ENCODE results near the gene EBNA1BP2.
"Not testable (repeated sequence)": the region's sequence is repeated elsewhere in the genome, so short reads cannot be mapped to it uniquely, and the experiment has no call there.

EBNA1BP2 gene

GRCh38 chr1:43121256-43121900 is 50.7 kb downstream of the EBNA1BP2 start:
- H3F3A ChIP-seq (ENCODE audit: insufficient read depth, low read length), result no peaks in the 10 kb centered on the region
- H3K9ac ChIP-seq (ENCODE audit: low read length), result no peak overlapping the region
- H3K4me2 ChIP-seq (ENCODE audit: low read length), result no peak overlapping the region
- no peaks in the 10 kb centered on the region for H3K9me2 ChIP-seq (ENCODE audit: low read depth, low read length)
- no peak overlapping the region for H3K4me3 ChIP-seq (ENCODE audit: low read depth, low read length, poor library complexity, severe bottlenecking)
- H3K9me3 ChIP-seq (ENCODE audit: low read length), result no peaks in the 10 kb centered on the region
- H3K27me3 ChIP-seq (ENCODE audit: insufficient read depth, low read length), result no peaks in the 10 kb centered on the region; the same call in 1 of the 2 replicates
- TF ChIP-seq EZH2 (IDR thresholded peaks at IDR 0.05; ENCODE audit: borderline replicate concordance, low read length) (no peak), CTCF (IDR thresholded peaks at IDR 0.05; ENCODE audit: low read length) (no peak)
- H3K36me3 ChIP-seq (ENCODE audit: insufficient read depth, low read length), result no peaks in the 10 kb centered on the region
- H3K4me1 ChIP-seq (ENCODE audit: insufficient read depth, low read length, severe bottlenecking), result no peaks in the 10 kb centered on the region
- H3K27ac ChIP-seq (ENCODE audit: low read depth, low read length, poor library complexity, severe bottlenecking), result no peak overlapping the region
- H4K20me1 ChIP-seq (ENCODE audit: insufficient read depth, low read length), result no peaks in the 10 kb centered on the region
- H3K79me2 ChIP-seq (ENCODE audit: insufficient read depth, low read length), result no peaks in the 10 kb centered on the region
- no peak overlapping the region for H2AFZ ChIP-seq (ENCODE audit: low read length)

GRCh38 chr1:43119928-43120586 is 52.0 kb downstream of the EBNA1BP2 start:
- not testable (repeated sequence) for H2AFZ ChIP-seq (ENCODE audit: low read length); H3K4me3 ChIP-seq (ENCODE audit: low read depth, low read length, poor library complexity, severe bottlenecking); H3K79me2 ChIP-seq (ENCODE audit: insufficient read depth, low read length); H3K36me3 ChIP-seq (ENCODE audit: insufficient read depth, low read length); H3F3A ChIP-seq (ENCODE audit: insufficient read depth, low read length); H3K9me2 ChIP-seq (ENCODE audit: low read depth, low read length); H3K9me3 ChIP-seq (ENCODE audit: low read length); H3K27ac ChIP-seq (ENCODE audit: low read depth, low read length, poor library complexity, severe bottlenecking); H3K4me1 ChIP-seq (ENCODE audit: insufficient read depth, low read length, severe bottlenecking); H4K20me1 ChIP-seq (ENCODE audit: insufficient read depth, low read length); H3K27me3 ChIP-seq (ENCODE audit: insufficient read depth, low read length); H3K9ac ChIP-seq (ENCODE audit: low read length); H3K4me2 ChIP-seq (ENCODE audit: low read length)

All from OCI-LY1 (cell line).